ENCODE data around the gene CACNG4.

The CACNG4 gene

DNA sequence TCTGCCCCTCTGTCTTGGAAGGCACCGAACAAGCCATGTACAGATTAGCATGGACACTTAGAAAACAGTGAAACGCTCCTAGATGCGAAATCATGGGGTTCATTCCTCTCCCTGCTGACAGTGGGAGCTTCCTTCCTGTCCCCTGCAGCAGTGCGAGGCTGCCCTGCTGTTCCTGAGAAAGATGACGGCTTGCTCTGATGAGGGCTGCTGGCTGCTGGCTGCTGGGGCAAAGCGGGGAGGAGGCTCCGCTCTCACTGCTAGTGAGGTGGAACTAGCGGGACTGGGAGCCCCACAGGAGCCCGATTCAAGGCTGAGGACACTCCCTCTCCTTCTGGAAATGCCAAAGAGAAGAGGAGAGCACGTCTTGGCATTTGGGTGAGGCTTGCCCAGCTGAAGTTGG, 25.9 kb upstream of the CACNG4 start:
- Histone ChIP-seq H3K79me2 (no peaks in the 10 kb centered on the region), H3K27ac (no peak overlapping the region), H3K4me2 (ENCODE audit: low read length) (no peak overlapping the region), H3K36me3 (ENCODE audit: control insufficient read depth, insufficient read depth, low read length) (no peaks in the 10 kb centered on the region), H3K9me3 (ENCODE audit: control insufficient read depth, low read length) (no peaks in the 10 kb centered on the region), H3K4me1 (no peaks in the 10 kb centered on the region), H3K9ac (no peak overlapping the region), H2AFZ (no peak overlapping the region), H3K27me3 (ENCODE audit: control insufficient read depth, insufficient read depth, low read length) (no peaks in the 10 kb centered on the region), H3K4me3 (ENCODE audit: low read depth, low read length) (no peak overlapping the region)
- TF ChIP-seq, protein P1, sequence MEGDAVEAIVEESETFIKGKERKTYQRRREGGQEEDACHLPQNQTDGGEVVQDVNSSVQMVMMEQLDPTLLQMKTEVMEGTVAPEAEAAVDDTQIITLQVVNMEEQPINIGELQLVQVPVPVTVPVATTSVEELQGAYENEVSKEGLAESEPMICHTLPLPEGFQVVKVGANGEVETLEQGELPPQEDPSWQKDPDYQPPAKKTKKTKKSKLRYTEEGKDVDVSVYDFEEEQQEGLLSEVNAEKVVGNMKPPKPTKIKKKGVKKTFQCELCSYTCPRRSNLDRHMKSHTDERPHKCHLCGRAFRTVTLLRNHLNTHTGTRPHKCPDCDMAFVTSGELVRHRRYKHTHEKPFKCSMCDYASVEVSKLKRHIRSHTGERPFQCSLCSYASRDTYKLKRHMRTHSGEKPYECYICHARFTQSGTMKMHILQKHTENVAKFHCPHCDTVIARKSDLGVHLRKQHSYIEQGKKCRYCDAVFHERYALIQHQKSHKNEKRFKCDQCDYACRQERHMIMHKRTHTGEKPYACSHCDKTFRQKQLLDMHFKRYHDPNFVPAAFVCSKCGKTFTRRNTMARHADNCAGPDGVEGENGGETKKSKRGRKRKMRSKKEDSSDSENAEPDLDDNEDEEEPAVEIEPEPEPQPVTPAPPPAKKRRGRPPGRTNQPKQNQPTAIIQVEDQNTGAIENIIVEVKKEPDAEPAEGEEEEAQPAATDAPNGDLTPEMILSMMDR (IDR thresholded peaks at IDR 0.05) = no peak

DNA sequence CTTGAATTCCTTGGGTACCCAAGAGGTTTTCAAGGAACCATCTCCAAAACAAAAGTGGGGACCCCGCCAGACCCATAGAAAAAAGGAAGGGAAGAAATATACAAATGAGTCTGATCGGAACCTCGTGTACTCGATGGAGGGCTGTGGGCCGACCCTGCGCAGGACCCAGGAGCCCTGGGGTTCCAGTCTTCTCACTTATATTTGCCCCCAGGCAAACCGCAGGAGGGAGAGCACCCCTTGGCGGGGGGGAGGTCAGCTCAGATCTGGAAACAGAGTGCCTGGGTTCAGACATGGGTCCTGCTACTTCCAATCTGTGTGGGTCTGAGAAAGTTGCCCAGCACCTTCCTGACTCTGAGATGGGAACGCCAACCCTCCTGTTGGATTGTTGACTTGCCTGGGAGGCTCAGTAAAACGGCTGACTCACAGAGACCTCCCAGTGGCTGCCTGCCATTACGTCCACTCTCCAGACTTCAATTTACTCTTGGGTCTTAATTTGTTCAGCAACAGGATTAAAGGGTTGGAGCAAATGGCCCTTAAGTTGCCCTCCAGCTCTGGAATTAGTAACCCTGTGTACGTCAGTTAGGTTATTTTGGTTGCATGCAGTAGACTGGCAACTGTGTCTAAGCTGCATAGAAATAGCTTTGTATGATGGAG, 24.9 kb upstream of the CACNG4 start:
- H3K27me3 ChIP-seq (ENCODE audit: control insufficient read depth, insufficient read depth, low read length) = no peaks in the 10 kb centered on the region
- H3K79me2 ChIP-seq = no peaks in the 10 kb centered on the region
- TF ChIP-seq, protein P1 (IDR thresholded peaks at IDR 0.05) = no peak
- H3K9ac ChIP-seq = no peak overlapping the region
- no peaks in the 10 kb centered on the region for H3K36me3 ChIP-seq (ENCODE audit: control insufficient read depth, insufficient read depth, low read length)
- H3K4me2 ChIP-seq (ENCODE audit: low read length) = no peak overlapping the region
- H2AFZ ChIP-seq = no peak overlapping the region
- no peaks in the 10 kb centered on the region for H3K9me3 ChIP-seq (ENCODE audit: control insufficient read depth, low read length)
- H3K4me1 ChIP-seq = no peaks in the 10 kb centered on the region
- no peak overlapping the region for H3K4me3 ChIP-seq (ENCODE audit: low read depth, low read length)
- H3K27ac ChIP-seq = no peak overlapping the region

DNA sequence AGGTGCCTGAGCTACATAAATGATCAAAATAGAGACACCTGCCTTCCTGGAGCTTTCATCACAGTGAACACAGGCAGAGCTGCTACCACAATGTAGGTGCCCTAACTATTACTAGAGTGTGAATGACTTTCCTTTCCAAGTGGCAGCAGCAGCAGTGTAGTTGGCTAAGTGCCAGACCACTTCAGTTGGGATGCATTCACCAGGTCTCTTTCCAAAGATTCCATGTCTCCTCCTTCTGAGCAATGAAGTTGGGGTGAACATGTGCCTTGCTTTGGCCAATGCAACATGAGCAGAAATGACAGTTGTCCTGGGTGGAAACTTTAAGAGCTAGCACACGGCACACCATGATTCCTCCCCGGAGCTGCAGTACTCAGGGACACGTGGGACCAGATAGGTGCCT, 23.3 kb upstream of the CACNG4 start:
- no peaks in the 10 kb centered on the region for H3K9me3 ChIP-seq (ENCODE audit: control insufficient read depth, low read length)
- no peak overlapping the region for H3K27ac ChIP-seq
- no peak overlapping the region for H2AFZ ChIP-seq
- H3K27me3 ChIP-seq (ENCODE audit: control insufficient read depth, insufficient read depth, low read length) = no peaks in the 10 kb centered on the region
- TF ChIP-seq, protein P1 (IDR thresholded peaks at IDR 0.05) = no peak
- H3K4me1 ChIP-seq = no peaks in the 10 kb centered on the region
- no peak overlapping the region for H3K9ac ChIP-seq
- no peak overlapping the region for H3K4me2 ChIP-seq (ENCODE audit: low read length)
- H3K79me2 ChIP-seq = no peaks in the 10 kb centered on the region
- no peak overlapping the region for H3K4me3 ChIP-seq (ENCODE audit: low read depth, low read length)
- H3K36me3 ChIP-seq (ENCODE audit: control insufficient read depth, insufficient read depth, low read length) = no peaks in the 10 kb centered on the region

DNA sequence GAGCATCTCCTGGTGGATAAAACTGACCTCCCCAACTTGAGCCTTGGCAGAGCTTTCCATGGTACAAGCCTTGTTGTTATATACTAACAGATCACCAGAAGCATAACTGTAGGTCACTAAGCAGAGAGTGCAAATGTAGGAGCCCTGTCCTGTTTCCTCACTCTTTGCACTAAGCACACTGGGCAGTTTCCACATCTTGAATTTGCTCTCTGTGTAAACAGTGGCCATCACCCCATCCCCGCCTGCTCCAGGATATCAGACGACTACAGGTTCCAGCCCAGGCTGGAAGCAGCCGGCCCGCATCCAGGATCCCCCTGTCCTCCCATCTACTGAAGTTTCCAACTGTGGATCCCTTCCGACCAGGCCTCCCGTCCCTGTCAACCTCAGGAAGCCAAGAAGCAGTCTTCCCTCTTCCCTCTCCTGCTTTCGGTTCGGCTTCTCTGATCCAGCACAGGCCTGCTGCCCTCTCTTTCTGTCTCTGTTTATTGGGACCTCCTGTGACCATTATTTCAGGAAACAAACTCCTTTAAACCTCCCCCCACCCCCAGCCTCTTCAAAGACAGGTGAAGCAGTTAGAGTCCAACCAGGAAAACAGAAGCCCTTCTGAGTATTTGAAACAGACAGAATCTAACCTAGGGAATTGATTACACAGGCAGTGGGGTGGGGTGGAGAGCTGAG, 22.6 kb upstream of the CACNG4 start:
- no peak overlapping the region for H3K4me2 ChIP-seq (ENCODE audit: low read length)
- H3K9me3 ChIP-seq (ENCODE audit: control insufficient read depth, low read length) = no peaks in the 10 kb centered on the region
- H3K79me2 ChIP-seq = no peaks in the 10 kb centered on the region
- H3K27ac ChIP-seq = no peak overlapping the region
- no peaks in the 10 kb centered on the region for H3K4me1 ChIP-seq
- H3K27me3 ChIP-seq (ENCODE audit: control insufficient read depth, insufficient read depth, low read length) = no peaks in the 10 kb centered on the region
- no peaks in the 10 kb centered on the region for H3K36me3 ChIP-seq (ENCODE audit: control insufficient read depth, insufficient read depth, low read length)
- H2AFZ ChIP-seq = no peak overlapping the region
- H3K4me3 ChIP-seq (ENCODE audit: low read depth, low read length) = no peak overlapping the region
- no peak overlapping the region for H3K9ac ChIP-seq
- TF ChIP-seq, protein P1 (IDR thresholded peaks at IDR 0.05) = no peak

Measured in parathyroid adenoma (tissue), 2 donors.